CD4-positive, alpha-beta T cell (primary cell): Measurements from ENCODE around the gene SOCS6. TPM values are rescaled to one million over a fixed set of nuclear protein-coding genes. Genes with fewer than 3 reads are reported as not detected.

ENCODE experiments used
- ATAC-seq: fragments of 200-7000 bp; cut with Tn5 transposase; one replicate; pipeline ENCODE4 v1.10.0; 2022; ENCODE audit warnings: mild to moderate bottlenecking; ENCODE audit not compliant: poor library complexity
- CTCF ChIA-PET: fragments of 350-600 bp; sonication (Branson Sonifier 250); formaldehyde crosslinking; loops from one replicate; lab custom pipeline; 2021; ENCODE audit warnings: antibody characterized with exemption, inconsistent platforms; lab: Charles Lee
- POLR2A ChIA-PET: fragments of 350-600 bp; sonication (Branson Sonifier 250); formaldehyde crosslinking; loops from one replicate; lab custom pipeline; 2021; ENCODE audit warnings: antibody characterized with exemption, inconsistent platforms; lab: Charles Lee
- DNase-seq, 14 experiments: peaks; one replicate each; pipeline ENCODE4 v3.0.0-alpha.2; 2013 to 2020; ENCODE audit warnings: mixed read lengths in 2 of 14
- H3K27ac ChIP-seq, 2 donors: one replicate each; pipeline versions ENCODE4 v1.5.1 to v1.7.0; 2013; ENCODE audit warnings: low read length in 2 of 2, low read depth in 1 of 2, mild to moderate bottlenecking in 1 of 2
- H3K27me3 ChIP-seq, 2 experiments: 1 replicate in 1 of 2; 2 replicates in 1 of 2; pipeline versions ENCODE4 v1.6.1 to v1.7.0; 2013; ENCODE audit warnings: low read length in 2 of 2, control low read depth in 1 of 2, mild to moderate bottlenecking in 1 of 2, moderate library complexity in 1 of 2; ENCODE audit not compliant: insufficient read depth in 2 of 2, control insufficient read depth in 1 of 2
- H3K36me3 ChIP-seq: one replicate; pipeline ENCODE4 v1.6.1; 2013; ENCODE audit warnings: low read length, control low read depth; ENCODE audit not compliant: insufficient read depth
- H3K4me1 ChIP-seq: one replicate; pipeline ENCODE4 v1.6.1; 2013; ENCODE audit warnings: low read length, control low read depth; ENCODE audit not compliant: insufficient read depth
- H3K4me3 ChIP-seq: one replicate; pipeline ENCODE4 v1.5.1; 2013; ENCODE audit warnings: mild to moderate bottlenecking, low read length, moderate library complexity
- H3K9me3 ChIP-seq, 2 experiments: 1 replicate in 1 of 2; 2 replicates in 1 of 2; pipeline versions ENCODE4 v1.6.1 to v1.7.0; 2013; ENCODE audit warnings: low read length in 2 of 2, mild to moderate bottlenecking in 2 of 2, control low read depth in 1 of 2, moderate library complexity in 1 of 2; ENCODE audit not compliant: control insufficient read depth in 1 of 2, insufficient read depth in 1 of 2
- H3K27ac Mint-ChIP-seq: one replicate; pipeline ENCODE4 v1.8.0; 2020; ENCODE audit warnings: mixed read lengths
- H3K27me3 Mint-ChIP-seq: one replicate; pipeline ENCODE4 v1.8.0; 2021; ENCODE audit warnings: mixed read lengths
- H3K36me3 Mint-ChIP-seq: one replicate; pipeline ENCODE4 v1.8.0; 2021; ENCODE audit warnings: low read depth, mixed read lengths
- H3K4me1 Mint-ChIP-seq: one replicate; pipeline ENCODE4 v1.8.0; 2021; ENCODE audit warnings: low read depth, mixed read lengths
- H3K4me3 Mint-ChIP-seq: one replicate; pipeline ENCODE4 v1.8.0; 2020; ENCODE audit warnings: mild to moderate bottlenecking, mixed read lengths
- H3K9me3 Mint-ChIP-seq: one replicate; pipeline ENCODE4 v1.8.0; 2020; ENCODE audit warnings: mixed read lengths
- CTCF ChIP-seq: fragments of 200-600 bp; IDR thresholded peaks from one replicate; pipeline ENCODE4 v1.8.0; 2022; ENCODE audit warnings: antibody characterized with exemption, mild to moderate bottlenecking
- intact Hi-C, 2 experiments: fragments of 100-400 bp; cut with DNase I in 1 of 2; cut with micrococcal nuclease in 1 of 2; formaldehyde crosslinking; loops; one replicate each; pipeline versions ENCODE4 v1.15.1 to v1.9.0; 2023 to 2025; cut with DNase I, micrococcal nuclease
- total RNA-seq, 174 experiments: library from RNA in 2 of 174; stranded (reverse) in 2 of 174; gene quantifications; one replicate each; pipeline ENCODE4 v1.2.3 and lab custom pipeline; 2021 to 2026

SOCS6 gene
- total RNA-seq, 2 experiments from 2014 or later = 1.8 to 2.5 TPM

- Mint-ChIP-seq H3K9me3 (no peaks in the 10 kb centered on the region), H3K36me3 (no peaks in the 10 kb centered on the region), H3K27me3 (no peaks in the 10 kb centered on the region), H3K4me1 (no peaks in the 10 kb centered on the region), H3K27ac (no peak overlapping the region), H3K4me3 (no peak overlapping the region)
- Histone ChIP-seq H3K4me1 (no peaks in the 10 kb centered on the region), H3K4me3 (no peak overlapping the region), H3K27ac (no peak overlapping the region), H3K27me3 (no peaks in the 10 kb centered on the region), H3K36me3 (no peaks in the 10 kb centered on the region), H3K9me3 (peaks cover 0 to 4% of the 10 kb centered on the region in 2 experiments)
- TF ChIP-seq CTCF = no peak
- DNase-seq = no peak
- CTCF ChIA-PET = no interaction called here
- intact Hi-C loops = no loop called here
- POLR2A ChIA-PET = no interaction called here
- no peak for ATAC-seq
Measured at GRCh38 chr18:70313640-70314039, 24.8 kb downstream of the SOCS6 start.

GRCh38 chr18:70314151-70314782, 25.4 kb downstream of the SOCS6 start:
- no peak overlapping the region for H3K4me3 ChIP-seq
- CTCF ChIA-PET = no interaction called here

DNA sequence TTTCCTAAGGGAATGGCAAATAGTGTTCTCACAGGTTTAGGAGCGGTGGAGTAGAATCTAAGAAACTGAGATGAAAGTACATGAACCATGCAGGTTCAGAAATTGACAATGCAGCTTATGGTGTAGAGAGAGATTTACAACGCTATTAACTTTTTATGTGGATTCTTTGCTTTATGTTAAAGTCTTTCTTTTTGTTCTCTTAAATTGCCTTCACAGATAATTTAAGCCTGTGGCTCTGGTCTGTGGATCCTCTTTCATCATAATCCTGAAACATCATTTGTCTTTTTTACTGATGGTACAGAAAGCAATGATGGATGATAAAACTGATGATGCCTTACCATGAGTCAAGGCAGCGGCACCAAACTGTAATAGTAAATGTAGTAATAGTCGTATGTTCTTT, 30.3 kb downstream of the SOCS6 start:
- H3K27me3 Mint-ChIP-seq = no peaks in the 10 kb centered on the region
- H3K4me1 ChIP-seq = no peaks in the 10 kb centered on the region
- H3K4me3 Mint-ChIP-seq = no peak overlapping the region
- ChIA-PET POLR2A (interaction anchor here (0.7 kb wide), 1 partner anchor 922 kb away, joined by 3 read pairs; no protein-coding TSS in a partner anchor), CTCF (no interaction called here)
- no peaks in the 10 kb centered on the region for H3K4me1 Mint-ChIP-seq
- no peak for TF ChIP-seq CTCF
- H3K4me3 ChIP-seq = no peak overlapping the region
- intact Hi-C loops = no loop called here
- DNase-seq = no peak
- H3K9me3 ChIP-seq = no peaks in the 10 kb centered on the region
- H3K27ac Mint-ChIP-seq = no peak overlapping the region
- H3K9me3 Mint-ChIP-seq = no peaks in the 10 kb centered on the region
- no peak for ATAC-seq
- no peaks in the 10 kb centered on the region for H3K36me3 ChIP-seq
- no peaks in the 10 kb centered on the region for H3K27me3 ChIP-seq
- H3K27ac ChIP-seq = no peak overlapping the region
- H3K36me3 Mint-ChIP-seq = peaks cover 4% of the 10 kb centered on the region

More at GRCh38 chr18:70314151-70314782, 25.4 kb downstream of the SOCS6 start:
- intact Hi-C loops = no loop called here
- Mint-ChIP-seq H3K4me3 (no peak overlapping the region), H3K36me3 (no peaks in the 10 kb centered on the region), H3K9me3 (no peaks in the 10 kb centered on the region), H3K27me3 (no peaks in the 10 kb centered on the region), H3K4me1 (no peaks in the 10 kb centered on the region), H3K27ac (no peak overlapping the region)
- TF ChIP-seq CTCF = no peak
- Histone ChIP-seq H3K27ac (no peak overlapping the region), H3K4me1 (no peaks in the 10 kb centered on the region), H3K9me3 (peaks cover 0 to 4% of the 10 kb centered on the region in 2 experiments), H3K27me3 (no peaks in the 10 kb centered on the region), H3K36me3 (no peaks in the 10 kb centered on the region)
- DNase-seq (no peak), ATAC-seq (no peak)
- POLR2A ChIA-PET = no interaction called here
